HG03064 (cell line): ENCODE data around the gene TULP4.
A peak's percentile ranks its signal among the peaks of the same experiment; 100 is the strongest.
"Not testable (repeated sequence)": the region's sequence is repeated elsewhere in the genome, so short reads cannot be mapped to it uniquely, and the experiment has no call there.

Experiments used
- ATAC-seq: cut with Tn5 transposase; IDR thresholded peaks from one replicate; pipeline ENCODE4 v1.9.1; 2021; ENCODE audit warnings: low read depth; ENCODE audit not compliant: unreplicated experiment

TULP4 gene

GRCh38 chr6:158295976-158296853 is 16.1 kb upstream of the TULP4 start:
- ATAC-seq, result not testable (repeated sequence)

GRCh38 chr6:158296854-158297324 is 15.4 kb upstream of the TULP4 start:
- ATAC-seq, result not testable (repeated sequence)

GRCh38 chr6:158297657-158298056 is 14.6 kb upstream of the TULP4 start:
- not testable (repeated sequence) for ATAC-seq

GRCh38 chr6:158300306-158301143 is 11.7 kb upstream of the TULP4 start:
- ATAC-seq, result not testable (repeated sequence)

- ATAC-seq, result not testable (repeated sequence)
Measured at GRCh38 chr6:158301561-158301960, 10.7 kb upstream of the TULP4 start.

GRCh38 chr6:158302195-158302796 is 10.0 kb upstream of the TULP4 start:
- ATAC-seq, result not testable (repeated sequence)

GRCh38 chr6:158303210-158303731 is 9.0 kb upstream of the TULP4 start:
- no peak for ATAC-seq

- ATAC-seq, result no peak
Measured at GRCh38 chr6:158304254-158304653, 8.0 kb upstream of the TULP4 start.

- ATAC-seq, result no peak
Measured at GRCh38 chr6:158309814-158310213, 2.5 kb upstream of the TULP4 start.

- ATAC-seq, result no peak
Measured at GRCh38 chr6:158311193-158311592, 1.1 kb upstream of the TULP4 start.

GRCh38 chr6:158311626-158312025 is 639 bp upstream of the TULP4 start:
- ATAC-seq, result no peak

- no peak for ATAC-seq
Measured at GRCh38 chr6:158312672-158313397, 570 bp downstream of the TULP4 start.

- no peak for ATAC-seq
Measured at GRCh38 chr6:158313989-158314388, 1.7 kb downstream of the TULP4 start.

- ATAC-seq, result no peak
Measured at GRCh38 chr6:158314737-158315136, 2.5 kb downstream of the TULP4 start.

GRCh38 chr6:158316022-158316421 is 3.8 kb downstream of the TULP4 start:
- no peak for ATAC-seq

GRCh38 chr6:158321960-158322359 is 9.7 kb downstream of the TULP4 start:
- no peak for ATAC-seq

GRCh38 chr6:158322400-158322723 is 10.1 kb downstream of the TULP4 start:
- ATAC-seq, result no peak

- ATAC-seq, result peak; percentile 54
Measured at GRCh38 chr6:158322724-158323560, 10.7 kb downstream of the TULP4 start.

GRCh38 chr6:158323561-158323958 is 11.3 kb downstream of the TULP4 start:
- peak; percentile 28 for ATAC-seq
